ENCODE data around the gene EPHA2. TPM values are rescaled to one million over a fixed set of nuclear protein-coding genes. Genes with fewer than 3 reads are reported as not detected.

The EPHA2 gene
- total and polyA plus RNA-seq, 4 donors: 2.9 to 11.1 (median 6.8) TPM

- DNase-seq (ENCODE audit: low spot score): no peak
- peaks cover 6 to 29% (median 8%) of the 10 kb centered on the region in 4 donors for H3K36me3 ChIP-seq (ENCODE audit: control insufficient read depth in 4 of 4, insufficient read depth in 3 of 4, low read depth in 1 of 4, low read length in 3 of 4)
- 89% methylated on average over 4 of the region's 4 CpGs for WGBS
- H3K9me3 ChIP-seq (ENCODE audit: control insufficient read depth in 4 of 4, low read length in 3 of 4): no peaks in the 10 kb centered on the region
- peaks cover 9 to 38% (median 23%) of the 10 kb centered on the region in 4 donors for H3K4me1 ChIP-seq (ENCODE audit: control insufficient read depth in 4 of 4, insufficient read depth in 4 of 4, low read length in 3 of 4)
- H3K4me3 ChIP-seq (ENCODE audit: low read depth in 1 of 3, low read length in 3 of 3): no peak overlapping the region
- TF ChIP-seq SP1 (IDR thresholded peaks at IDR 0.05): no peak
- TF ChIP-seq ZBTB33 (IDR thresholded peaks at IDR 0.05): no peak
- no peak for TF ChIP-seq RAD21 (IDR thresholded peaks at IDR 0.05)
- TF ChIP-seq HNF4G (IDR thresholded peaks at IDR 0.05): no peak
- no peak for TF ChIP-seq TAF1 (conservative IDR thresholded peaks at IDR 0.05)
- H3K27ac ChIP-seq (ENCODE audit: low read depth in 1 of 2, low read length in 2 of 2): peak overlapping the region; percentile 23 to 38
- H3K27me3 ChIP-seq (ENCODE audit: control insufficient read depth in 4 of 4, insufficient read depth in 4 of 4, low read length in 3 of 4): no peaks in the 10 kb centered on the region
- H3K9ac ChIP-seq (ENCODE audit: low read depth in 1 of 2, low read length in 2 of 2): no peak overlapping the region
Observed at GRCh38 chr1:16151995-16152384, 3.9 kb downstream of the EPHA2 start.

DNA sequence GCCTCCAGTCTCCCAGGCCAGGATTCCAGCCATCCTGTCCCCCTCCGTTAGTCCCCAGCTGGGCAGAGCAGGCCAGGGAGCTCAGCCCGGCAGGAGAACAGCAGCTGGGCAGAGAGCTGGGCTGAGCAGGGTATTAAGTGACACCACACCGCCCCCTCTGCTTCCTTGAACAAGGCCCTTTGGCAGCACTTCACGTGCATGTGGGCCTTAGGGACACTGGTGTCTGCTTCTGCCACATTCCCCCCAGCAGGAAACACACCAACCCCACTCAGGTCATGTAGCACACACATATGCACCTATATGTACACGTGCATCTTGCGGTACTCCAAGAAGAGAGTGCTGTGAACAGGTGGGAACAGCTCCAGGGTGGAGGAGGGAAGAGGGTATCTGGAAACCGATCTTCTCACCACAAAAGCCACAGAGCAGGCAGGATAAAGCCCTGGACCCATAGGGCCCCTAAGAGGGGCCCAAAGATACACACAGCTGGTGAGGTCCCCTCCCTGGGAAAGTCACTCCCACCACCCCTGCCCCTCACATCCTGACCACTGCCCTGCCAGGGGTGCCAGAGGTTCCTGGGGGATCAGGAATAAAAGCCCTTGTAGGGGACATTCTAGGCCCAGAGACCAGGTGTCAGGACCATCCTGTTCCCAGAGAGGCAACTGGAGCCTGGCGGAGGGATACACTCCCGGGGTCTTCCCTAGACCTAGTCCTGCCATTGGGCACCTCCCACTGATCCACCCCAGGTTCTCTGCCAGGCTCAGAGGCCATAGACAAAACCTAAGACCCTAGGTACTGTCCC is 4.5 kb downstream of the EPHA2 start:
- no peak overlapping the region for H3K9ac ChIP-seq (ENCODE audit: low read depth in 1 of 2, low read length in 2 of 2)

More for the DNA sequence above, 4.5 kb downstream of the EPHA2 start:
- WGBS: 75% methylated on average over 9 of the region's 9 CpGs
- peaks cover 6 to 29% (median 9%) of the 10 kb centered on the region in 4 donors for H3K36me3 ChIP-seq (ENCODE audit: control insufficient read depth in 4 of 4, insufficient read depth in 3 of 4, low read depth in 1 of 4, low read length in 3 of 4)
- peaks cover 6 to 42% (median 29%) of the 10 kb centered on the region in 4 donors for H3K4me1 ChIP-seq (ENCODE audit: control insufficient read depth in 4 of 4, insufficient read depth in 4 of 4, low read length in 3 of 4)
- no peaks in the 10 kb centered on the region for H3K9me3 ChIP-seq (ENCODE audit: control insufficient read depth in 4 of 4, low read length in 3 of 4)
- TF ChIP-seq ZBTB33 (IDR thresholded peaks at IDR 0.05): no peak
- no peak for TF ChIP-seq RAD21 (IDR thresholded peaks at IDR 0.05)
- TF ChIP-seq, protein P1, sequence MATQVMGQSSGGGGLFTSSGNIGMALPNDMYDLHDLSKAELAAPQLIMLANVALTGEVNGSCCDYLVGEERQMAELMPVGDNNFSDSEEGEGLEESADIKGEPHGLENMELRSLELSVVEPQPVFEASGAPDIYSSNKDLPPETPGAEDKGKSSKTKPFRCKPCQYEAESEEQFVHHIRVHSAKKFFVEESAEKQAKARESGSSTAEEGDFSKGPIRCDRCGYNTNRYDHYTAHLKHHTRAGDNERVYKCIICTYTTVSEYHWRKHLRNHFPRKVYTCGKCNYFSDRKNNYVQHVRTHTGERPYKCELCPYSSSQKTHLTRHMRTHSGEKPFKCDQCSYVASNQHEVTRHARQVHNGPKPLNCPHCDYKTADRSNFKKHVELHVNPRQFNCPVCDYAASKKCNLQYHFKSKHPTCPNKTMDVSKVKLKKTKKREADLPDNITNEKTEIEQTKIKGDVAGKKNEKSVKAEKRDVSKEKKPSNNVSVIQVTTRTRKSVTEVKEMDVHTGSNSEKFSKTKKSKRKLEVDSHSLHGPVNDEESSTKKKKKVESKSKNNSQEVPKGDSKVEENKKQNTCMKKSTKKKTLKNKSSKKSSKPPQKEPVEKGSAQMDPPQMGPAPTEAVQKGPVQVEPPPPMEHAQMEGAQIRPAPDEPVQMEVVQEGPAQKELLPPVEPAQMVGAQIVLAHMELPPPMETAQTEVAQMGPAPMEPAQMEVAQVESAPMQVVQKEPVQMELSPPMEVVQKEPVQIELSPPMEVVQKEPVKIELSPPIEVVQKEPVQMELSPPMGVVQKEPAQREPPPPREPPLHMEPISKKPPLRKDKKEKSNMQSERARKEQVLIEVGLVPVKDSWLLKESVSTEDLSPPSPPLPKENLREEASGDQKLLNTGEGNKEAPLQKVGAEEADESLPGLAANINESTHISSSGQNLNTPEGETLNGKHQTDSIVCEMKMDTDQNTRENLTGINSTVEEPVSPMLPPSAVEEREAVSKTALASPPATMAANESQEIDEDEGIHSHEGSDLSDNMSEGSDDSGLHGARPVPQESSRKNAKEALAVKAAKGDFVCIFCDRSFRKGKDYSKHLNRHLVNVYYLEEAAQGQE (IDR thresholded peaks at IDR 0.05): no peak
- TF ChIP-seq FOXA2 (IDR thresholded peaks at IDR 0.05): no peak
- no peak for TF ChIP-seq YY1 (IDR thresholded peaks at IDR 0.05)
- peak overlapping the region; percentile 23 to 38 for H3K27ac ChIP-seq (ENCODE audit: low read depth in 1 of 2, low read length in 2 of 2)
- no peaks in the 10 kb centered on the region for H3K27me3 ChIP-seq (ENCODE audit: control insufficient read depth in 4 of 4, insufficient read depth in 4 of 4, low read length in 3 of 4)
- no peak for DNase-seq (ENCODE audit: low spot score)
- H3K4me3 ChIP-seq (ENCODE audit: low read depth in 1 of 3, low read length in 3 of 3): no peak overlapping the region

All from liver (tissue), 9 donors.